NOMO-1 treated with dmso at 0.1 percent for 144 hours (cell line): ENCODE measurements around the gene TTC34.
"Not testable (repeated sequence)": the region's sequence is repeated elsewhere in the genome, so short reads cannot be mapped to it uniquely, and the experiment has no call there.

Source experiments
- DNase-seq: peaks from one replicate; lab custom pipeline; 2025; ENCODE audit not compliant: unreplicated experiment; lab: John Stamatoyannopoulos, UW

Gene TTC34

DNA sequence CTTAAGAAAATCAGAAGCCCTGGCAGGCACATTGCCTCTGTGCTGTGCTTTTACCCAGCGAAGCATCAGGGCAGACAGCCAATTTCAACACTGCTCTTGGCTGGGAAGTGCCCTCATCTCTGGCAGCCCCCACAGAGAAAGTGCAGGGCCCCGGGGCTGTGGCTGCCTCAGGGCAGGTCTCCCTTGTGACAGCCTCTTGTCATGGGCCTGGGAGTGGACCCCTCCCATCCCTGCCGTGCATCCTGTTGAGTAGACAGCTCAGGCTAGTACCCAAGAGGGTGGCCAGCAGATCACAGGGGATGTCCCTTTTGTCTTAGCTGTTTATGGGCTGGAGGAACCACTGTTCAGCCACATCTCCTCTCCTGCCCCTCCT lies 23.3 kb downstream of the TTC34 start:
- no peak for DNase-seq

DNA sequence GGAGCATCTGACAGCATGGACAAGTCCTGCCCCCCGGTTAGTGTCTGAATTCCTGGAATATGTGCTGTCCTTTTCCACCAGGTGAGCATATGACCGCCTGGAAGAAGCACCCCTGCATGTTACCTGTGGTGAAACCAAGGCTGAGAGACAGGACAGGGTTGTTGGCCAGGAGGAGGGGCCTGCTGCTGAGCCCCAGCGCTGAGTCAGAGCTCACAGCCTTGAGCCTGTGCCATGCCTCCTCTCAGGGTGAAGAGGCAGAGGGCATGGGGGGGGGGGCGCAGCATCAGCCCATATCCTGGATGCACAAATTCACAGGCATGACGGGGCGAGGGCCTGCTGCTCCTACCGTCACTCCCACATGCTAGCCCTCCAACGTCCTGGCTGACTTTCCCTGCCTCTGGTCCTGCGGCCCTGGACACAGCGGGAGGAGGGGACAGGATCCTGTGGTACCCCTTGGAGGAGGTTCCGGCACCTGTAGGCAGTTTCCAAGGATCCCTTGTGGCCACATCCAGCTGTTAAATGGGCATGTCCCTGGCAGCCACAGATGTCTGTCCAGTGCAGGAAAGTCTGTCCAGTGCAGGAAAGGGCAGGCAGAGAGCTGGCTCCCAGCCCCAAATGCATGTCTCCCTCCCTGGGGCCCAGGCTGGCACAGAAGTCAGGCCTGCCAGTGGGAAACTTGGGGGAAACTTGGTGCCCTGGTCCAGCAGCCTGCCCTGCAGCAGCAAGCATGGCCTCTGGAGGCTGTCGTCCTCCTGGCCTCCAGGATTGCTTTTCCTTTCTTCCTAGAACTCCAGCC lies 23.9 kb downstream of the TTC34 start:
- no peak for DNase-seq

DNA sequence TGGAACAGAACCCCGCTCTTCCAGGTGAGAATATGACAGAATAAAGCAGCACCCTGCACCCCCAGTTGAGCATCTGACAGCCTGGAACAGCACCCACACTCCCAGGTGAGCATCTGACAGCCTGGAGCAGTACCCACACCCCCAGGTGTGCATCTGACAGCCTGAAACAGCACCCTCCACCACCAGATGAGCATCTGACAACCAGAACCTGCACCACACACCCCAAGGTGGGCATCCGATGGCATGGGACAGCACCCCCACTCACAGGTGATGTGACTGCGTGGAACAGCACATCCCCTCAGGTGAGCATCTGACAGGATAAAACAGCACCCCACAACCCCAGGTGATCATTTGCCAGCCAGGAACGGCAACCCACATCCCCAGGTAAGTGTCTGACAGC lies 26.2 kb downstream of the TTC34 start:
- DNase-seq = not testable (repeated sequence)

DNA sequence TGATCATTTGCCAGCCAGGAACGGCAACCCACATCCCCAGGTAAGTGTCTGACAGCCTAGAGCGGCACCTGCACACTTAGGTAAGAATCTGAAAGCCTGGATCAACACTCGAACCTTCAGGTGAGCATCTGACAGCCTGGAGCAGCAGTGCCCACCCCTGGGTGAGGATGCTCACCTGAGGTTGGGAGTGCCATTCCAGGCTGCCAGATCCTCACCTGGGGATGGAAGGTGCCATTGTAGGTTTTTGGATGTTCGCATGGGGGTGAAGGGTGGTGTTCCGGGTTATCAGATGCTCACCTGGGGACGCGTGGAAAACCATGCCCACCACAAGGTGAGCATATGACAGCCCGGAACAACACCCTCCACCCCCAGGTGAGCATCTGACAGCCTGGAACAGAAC lies 33.4 kb downstream of the TTC34 start:
- not testable (repeated sequence) for DNase-seq

DNA sequence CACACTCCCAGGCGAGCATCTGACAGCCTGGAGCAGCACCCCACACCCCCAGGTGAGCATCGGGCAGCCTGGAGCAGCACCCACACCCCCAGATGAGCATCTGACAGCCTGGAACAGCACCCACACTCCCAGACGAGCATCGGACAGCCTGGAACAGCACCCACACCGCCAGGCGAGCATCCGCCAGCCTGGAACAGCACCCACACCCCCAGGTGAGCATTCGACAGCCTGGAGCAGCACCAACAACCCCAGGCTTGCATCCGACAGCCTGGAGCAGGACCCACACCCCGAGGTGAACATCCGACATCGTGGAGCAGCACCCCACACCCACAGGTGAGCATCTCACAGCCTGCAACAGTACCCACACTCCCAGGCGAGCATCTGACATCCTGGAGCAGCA lies 42.1 kb downstream of the TTC34 start:
- not testable (repeated sequence) for DNase-seq

DNA sequence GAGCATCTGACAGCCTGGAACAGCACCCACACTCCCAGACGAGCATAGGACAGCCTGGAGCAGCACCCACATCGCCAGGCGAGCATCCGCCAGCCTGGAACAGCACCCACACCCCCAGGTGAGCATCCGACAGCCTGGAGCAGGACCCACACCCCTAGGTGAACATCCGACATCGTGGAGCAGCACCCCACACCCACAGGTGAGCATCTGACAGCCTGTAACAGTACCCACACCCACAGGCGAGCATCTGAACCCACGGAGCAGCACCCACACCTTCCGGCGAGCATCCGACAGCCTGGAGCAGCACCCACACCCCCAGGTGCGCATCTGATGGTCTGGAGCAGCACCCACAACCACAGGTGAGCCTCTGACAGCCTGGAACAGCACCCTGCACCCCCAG lies 44.0 kb downstream of the TTC34 start:
- not testable (repeated sequence) for DNase-seq

DNA sequence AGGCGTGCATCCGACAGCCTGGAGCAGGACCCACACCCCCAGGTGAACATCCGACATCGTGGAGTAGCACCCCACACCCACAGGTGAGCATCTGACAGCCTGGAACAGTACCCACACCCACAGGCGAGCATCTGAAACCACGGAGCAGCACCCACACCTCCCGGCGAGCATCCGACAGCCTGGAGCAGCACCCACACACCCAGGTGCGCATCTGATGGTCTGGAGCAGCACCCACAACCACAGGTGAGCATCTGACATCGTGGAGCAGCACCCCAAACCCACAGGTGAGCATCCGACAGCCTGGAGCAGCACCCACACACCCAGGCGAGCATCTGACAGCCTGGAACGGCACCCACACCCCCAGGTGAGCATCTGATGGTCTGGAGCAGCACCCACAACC lies 46.1 kb downstream of the TTC34 start:
- DNase-seq = not testable (repeated sequence)

DNA sequence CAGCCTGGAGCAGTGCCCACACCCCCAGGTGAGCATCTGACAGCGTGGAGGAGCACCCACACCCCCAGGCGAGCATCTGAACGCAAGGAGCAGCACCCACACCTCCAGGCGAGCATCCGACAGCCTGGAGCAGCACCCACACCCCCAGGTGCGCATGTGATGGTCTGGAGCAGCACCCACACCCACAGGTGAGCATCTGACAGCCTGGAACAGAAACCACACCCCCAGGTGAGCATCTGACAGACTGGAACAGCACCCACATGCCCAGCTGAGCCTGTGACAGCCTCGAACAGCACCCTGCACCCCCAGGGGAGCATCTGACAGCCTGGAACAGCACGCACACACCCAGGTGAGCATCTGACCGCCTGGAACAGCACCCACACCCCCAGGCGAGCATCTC lies 46.9 kb downstream of the TTC34 start:
- DNase-seq = not testable (repeated sequence)

DNA sequence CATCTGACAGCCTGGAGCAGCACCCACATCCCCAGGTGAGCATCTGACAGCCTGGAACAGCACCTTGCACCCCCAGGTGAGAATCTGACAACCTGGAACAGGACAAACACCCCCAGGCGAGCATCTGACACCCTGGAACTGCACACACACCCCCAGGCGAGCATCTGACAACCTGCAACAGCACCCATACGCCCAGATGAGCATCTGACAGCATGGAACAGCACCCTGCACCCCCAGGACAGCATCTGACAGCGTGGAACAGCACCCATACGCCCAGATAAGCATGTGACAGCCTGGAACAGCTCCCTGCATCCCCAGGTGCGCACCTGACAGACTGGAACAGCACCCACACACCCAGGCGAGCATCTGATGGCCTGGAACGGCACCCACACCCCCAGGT lies 49.0 kb downstream of the TTC34 start:
- not testable (repeated sequence) for DNase-seq

DNA sequence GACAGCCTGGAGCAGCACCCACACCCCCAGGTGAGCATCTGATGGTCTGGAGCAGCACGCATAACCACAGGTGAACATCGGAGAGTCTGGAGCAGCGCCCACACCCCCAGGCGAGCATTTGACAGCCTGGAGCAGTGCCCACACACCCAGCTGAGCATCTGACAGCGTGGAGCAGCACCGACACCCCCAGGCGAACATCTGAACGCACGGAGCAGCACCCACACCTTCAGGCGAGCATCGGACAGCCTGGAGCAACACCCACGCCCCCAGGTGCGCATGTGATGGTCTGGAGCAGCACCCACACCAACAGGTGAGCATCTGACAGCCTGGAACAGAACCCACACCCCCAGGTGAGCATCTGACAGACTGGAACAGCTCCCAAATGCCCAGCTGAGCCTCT lies 49.6 kb downstream of the TTC34 start:
- not testable (repeated sequence) for DNase-seq

DNA sequence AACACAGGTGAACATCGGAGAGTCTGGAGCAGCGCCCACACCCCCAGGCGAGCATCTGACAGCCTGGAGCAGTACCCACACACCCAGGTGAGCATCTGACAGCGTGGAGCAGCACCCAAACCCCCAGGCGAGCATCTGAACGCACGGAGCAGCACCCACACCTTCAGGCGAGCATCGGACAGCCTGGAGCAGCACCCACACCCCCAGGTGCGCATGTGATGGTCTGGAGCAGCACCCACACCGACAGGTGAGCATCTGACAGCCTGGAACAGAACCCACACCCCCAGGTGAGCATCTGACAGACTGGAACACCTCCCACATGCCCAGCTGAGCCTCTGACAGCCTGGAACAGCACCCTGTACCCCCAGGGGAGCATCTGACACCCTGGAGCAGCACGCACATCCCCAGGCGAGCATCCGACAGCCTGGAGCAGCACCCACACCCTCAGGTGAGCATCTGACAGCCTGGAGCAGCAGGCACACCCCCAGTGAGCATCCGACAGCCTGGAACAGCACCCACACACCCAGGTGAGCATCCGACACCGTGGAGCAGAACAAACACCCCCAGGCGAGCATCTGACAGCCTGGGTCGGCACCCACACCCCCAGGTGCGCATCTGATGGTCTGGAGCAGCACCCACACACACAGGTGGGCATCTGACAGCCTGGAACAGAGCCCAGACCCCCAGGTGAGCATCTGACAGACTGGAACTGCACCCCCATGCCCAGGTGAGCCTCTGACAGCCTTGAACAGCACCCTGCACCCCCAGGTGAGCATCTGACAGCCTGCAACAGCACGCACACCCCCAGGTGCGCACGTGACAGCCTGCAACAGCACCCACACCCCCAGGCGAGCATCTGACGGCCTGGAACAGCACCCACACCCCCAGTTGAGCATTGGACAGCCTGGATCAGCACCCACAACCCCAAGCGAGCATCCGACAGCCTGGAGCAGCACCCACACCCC lies 50.4 kb downstream of the TTC34 start:
- not testable (repeated sequence) for DNase-seq

DNA sequence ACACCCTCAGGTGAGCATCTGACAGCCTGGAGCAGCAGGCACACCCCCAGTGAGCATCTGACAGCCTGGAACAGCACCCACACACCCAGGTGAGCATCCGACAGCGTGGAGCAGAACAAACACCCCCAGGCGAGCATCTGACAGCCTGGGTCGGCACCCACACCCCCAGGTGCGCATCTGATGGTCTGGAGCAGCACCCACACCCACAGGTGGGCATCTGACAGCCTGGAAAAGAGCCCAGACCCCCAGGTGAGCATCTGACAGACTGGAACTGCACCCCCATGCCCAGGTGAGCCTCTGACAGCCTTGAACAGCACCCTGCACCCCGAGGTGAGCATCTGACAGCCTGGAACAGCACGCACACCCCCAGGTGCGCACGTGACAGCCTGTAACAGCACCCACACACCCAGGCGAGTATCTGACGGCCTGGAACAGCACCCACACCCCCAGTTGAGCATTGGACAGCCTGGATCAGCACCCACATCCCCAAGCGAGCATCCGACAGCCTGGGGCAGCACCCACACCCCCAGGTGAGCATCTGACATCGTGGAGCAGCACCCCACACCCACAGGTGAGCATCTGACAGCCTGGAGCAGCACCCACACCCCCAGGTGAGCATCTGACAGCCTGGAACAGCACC lies 51.3 kb downstream of the TTC34 start:
- DNase-seq = not testable (repeated sequence)

DNA sequence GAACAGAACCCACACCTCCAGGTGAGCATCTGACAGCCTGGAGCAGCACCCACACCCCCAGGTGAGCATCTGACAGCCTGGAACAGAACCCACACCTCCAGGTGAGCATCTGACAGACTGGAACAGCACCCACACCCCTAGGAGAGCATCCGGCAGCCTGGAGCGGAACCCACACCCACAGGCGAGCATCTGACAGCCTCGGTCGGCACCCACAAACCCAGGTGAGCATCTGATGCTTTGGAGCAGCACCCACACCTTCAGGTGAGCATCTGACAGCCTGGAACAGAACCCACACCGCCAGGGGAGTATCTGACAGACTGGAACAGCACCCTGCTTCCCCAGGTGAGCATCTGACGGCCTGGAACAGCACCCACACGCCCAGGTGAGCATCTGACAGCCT lies 52.9 kb downstream of the TTC34 start:
- DNase-seq = not testable (repeated sequence)

DNA sequence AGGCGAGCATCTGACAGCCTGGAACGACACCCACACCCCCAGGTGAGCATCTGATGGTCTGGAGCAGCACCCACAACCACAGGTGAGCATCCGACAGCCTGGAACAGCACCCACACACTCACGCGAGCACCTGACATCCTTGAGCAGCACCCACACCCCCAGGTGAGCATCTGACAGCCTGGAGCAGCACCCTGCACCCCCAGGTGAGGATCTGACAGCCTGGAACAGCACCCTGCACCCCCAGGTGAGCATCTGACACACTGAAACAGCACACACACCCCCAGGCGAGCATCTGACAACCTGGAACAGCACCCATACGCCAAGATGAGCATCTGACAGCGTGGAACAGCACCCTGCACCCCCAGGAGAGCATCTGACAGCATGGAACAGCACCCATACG lies 106.7 kb downstream of the TTC34 start:
- not testable (repeated sequence) for DNase-seq

DNA sequence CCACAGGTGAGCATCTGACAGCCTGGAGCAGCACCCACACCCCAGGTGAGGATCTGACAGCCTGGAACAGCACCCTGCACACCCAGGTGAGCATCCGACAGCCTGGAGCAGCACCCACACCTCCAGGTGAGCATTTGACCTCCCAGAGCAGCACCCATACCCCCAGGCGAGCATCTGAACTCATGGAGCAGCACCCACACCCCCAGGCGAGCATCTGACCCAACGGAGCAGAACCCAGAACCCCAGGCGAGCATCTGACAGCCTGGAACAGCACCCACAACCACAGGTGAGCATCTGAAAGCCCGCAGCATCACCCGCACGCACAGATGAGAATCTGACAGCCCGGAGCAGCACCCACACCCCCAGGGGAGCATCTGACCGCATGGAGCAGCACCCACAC lies 111.3 kb downstream of the TTC34 start:
- not testable (repeated sequence) for DNase-seq

DNA sequence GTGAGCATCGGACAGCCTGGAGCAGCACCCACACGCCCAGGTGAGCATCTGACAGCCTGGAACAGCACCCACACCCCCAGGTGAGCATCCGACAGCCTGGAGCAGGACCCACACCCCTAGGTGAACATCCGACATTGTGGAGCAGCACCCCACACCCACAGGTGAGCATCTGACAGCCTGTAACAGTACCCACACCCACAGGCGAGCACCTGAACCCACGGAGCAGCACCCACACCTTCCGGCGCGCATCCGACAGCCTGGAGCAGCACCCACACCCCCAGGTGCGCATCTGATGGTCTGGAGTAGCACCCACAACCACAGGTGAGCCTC lies 113.2 kb downstream of the TTC34 start:
- DNase-seq = not testable (repeated sequence)

DNA sequence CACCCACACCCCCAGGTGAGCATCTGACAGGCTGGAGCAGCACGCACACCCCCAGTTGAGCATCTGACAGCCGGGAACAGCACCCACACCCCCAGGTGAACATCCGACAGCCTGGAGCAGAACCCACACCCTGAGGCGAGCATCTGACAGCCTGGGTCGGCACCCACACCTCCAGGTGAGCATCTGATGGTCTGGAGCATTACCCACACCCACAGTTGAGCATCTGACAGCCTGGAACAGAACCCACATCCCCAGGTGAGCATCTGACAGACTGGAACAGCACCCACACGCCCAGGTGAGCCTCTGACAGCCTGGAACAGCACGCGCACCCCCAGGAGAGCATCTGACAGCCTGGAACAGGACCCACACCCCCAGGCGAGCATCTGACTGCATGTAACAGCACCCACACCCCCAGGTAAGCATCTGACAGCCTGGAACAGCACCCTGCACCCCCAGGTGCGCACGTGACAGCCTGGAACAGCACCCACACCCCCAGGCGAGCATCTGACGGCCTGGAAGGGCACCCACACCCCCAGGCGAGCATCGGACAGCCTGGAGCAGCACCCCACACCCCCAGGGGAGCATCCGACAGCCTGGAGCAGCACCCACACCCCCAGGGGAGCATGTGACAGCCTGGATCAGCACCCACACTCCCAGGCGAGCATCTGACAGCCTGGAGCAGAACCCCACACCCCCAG lies 113.7 kb downstream of the TTC34 start:
- DNase-seq = not testable (repeated sequence)

DNA sequence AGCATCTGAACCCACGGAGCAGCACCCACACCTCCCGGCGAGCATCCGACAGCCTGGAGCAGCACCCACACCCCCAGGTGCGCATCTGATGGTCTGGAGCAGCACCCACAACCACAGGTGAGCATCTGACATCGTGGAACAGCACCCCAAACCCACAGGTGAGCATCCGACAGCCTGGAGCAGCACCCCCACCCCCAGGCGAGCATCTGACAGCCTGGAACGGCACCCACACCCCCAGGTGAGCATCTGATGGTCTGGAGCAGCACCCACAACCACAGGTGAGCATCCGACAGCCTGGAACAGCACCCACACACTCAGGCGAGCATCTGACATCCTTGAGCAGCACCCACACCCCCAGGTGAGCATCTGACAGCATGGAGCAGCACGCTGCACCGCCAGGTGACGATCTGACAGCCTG lies 114.3 kb downstream of the TTC34 start:
- not testable (repeated sequence) for DNase-seq

DNA sequence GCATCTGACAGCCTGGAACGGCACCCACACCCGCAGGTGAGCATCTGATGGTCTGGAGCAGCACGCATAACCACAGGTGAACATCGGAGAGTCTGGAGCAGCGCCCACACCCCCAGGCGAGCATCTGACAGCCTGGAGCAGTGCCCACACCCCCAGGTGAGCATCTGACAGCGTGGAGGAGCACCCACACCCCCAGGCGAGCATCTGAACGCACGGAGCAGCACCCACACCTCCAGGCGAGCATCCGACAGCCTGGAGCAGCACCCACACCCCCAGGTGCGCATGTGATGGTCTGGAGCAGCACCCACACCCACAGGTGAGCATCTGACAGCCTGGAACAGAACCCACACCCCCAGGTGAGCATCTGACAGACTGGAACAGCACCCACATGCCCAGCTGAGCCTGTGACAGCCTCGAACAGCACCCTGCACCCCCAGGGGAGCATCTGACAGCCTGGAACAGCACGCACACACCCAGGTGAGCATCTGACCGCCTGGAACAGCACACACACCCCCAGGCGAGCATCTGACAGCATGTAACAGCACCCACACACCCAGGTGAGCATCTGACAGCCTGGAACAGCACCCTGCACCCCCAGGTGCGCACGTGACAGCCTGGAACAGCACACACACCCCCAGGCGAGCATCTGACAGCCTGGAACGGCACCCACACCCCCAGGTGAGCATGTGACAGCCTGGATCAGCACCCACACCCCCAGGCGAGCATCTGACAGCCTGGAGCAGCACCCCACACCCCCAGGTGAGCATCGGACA lies 115.2 kb downstream of the TTC34 start:
- not testable (repeated sequence) for DNase-seq

DNA sequence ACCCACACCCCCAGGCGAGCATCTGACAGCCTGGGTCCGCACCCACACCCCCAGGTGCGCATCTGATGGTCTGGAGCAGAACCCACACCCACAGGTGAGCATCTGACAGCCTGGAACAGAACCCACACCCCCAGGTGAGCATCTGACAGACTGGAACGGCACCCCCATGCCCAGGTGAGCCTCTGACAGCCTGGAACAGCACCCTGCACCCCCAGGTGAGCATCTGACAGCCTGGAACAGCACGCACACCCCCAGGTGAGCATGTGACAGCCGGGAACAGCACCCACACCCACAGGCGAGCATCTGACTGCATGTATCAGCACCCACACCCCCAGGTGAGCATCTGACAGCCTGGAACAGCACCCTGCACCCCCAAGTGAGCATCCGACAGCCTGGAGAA lies 115.8 kb downstream of the TTC34 start:
- DNase-seq = not testable (repeated sequence)
